HG02938 (cell line): ENCODE results near the gene TSPAN12.
A peak's percentile ranks its signal among the peaks of the same experiment; 100 is the strongest.

ENCODE experiments used
- ATAC-seq: cut with Tn5 transposase; IDR thresholded peaks from one replicate; pipeline ENCODE4 v1.9.1; 2021; ENCODE audit warnings: mild to moderate bottlenecking, moderate library complexity; ENCODE audit not compliant: unreplicated experiment

Gene TSPAN12

DNA sequence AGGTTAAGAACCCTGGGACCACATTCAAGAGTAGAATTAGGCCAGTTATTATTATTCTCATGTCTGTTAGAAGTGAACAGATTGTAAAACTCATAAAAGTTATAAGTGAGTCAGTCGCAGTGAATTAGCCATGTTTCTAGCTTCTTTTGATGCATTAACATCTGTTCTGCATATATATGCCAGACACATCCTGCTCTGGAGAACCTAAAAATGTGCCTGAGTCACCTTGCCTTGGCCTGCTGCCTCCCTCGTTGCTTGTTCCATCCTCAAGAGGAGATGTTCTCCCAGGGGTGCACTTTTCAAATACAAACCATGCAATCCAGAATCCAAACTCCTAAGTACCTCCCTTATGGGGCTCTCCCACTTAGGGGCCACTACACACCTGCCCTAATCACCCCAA is 14.8 kb downstream of the TSPAN12 start:
- no peak for ATAC-seq

DNA sequence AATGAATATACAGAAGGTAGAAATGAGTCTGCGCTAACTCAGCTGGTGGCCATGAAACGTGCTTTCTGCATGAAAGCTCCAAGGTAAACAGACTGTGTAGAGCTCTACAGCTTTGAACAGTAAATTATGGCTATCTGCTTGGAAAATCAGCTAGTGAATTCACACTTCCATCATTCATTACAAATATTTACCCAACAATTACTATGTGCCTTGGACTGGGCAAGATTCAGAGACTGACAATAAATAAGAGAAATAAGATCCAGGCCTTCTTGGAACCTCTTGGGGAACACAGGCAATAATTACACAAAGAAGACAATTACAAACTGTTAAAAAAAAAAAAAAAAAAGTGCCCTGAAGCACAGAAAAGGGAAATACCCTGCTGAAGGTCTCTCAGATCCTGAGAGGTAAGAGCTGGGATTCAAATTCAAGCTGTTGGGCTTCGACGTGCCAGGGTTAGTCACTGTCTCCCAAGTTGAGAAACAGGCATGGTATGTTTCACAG is 15.8 kb downstream of the TSPAN12 start:
- no peak for ATAC-seq

GRCh38 chr7:120841608-120842007 is 16.3 kb downstream of the TSPAN12 start:
- ATAC-seq: no peak

DNA sequence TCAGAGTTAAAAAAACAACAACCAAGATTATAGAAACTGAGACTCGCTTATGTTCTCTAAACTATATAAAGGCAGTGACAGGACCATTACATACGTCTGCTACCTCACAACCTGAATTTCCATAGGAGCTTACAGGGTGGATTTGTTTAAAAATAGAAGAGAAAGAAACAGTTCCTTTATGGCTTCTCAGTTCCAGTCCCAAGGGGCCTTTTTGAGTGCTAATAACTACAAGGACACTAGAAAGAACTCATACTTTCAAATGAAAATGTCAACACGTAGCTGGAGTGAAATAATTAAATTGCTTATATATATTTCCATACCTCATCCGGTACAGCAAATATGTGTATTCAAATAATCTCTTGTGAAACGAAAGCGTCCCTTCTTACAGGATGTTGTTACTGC is 19.7 kb downstream of the TSPAN12 start:
- peak; percentile 69 for ATAC-seq

DNA sequence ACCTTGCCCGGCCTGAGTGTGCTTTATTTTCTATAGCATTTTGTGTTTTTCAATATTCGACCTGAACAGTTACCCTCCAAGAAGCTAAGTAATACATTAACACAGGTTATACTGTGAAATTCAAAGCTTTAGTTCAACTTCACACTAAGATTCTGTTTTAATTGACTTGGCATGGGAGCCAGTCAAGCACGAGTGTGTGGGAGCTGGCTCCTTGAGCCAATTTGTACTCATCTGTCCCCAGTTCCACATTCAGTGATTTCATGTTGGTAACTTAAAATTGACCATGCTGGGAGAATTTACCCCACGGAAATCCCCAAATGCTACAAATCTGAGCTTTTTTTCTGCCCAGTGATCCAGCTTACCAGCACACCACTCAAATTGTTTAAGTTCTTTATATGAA is 20.3 kb downstream of the TSPAN12 start:
- no peak for ATAC-seq

DNA sequence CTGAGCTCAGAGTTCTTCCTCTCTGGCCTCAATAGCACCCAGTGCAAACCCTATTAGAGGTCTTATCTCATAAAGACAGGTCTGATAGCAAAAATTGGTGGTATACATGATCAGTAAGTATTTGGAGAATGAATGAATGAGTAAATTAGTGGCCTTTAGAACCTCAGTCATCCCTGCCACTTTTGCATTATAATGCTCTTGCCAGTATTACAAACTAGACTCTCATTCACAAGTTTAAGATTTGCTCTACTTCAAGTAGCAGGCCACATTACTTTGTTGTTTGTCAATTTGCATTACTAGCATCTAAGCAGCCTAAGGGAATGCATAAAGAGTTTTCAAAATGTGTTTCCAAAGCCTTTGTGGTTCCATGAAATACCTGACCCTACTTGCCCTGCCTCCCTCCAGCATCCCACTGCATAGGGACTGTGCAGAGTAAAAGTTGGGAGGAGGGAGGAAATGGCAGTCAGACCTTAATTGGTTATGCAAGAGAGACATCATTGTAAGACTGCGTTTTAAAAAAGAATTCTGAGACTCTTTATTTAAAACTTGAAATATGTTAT is 21.3 kb downstream of the TSPAN12 start:
- no peak for ATAC-seq

- no peak for ATAC-seq
Observed at GRCh38 chr7:120834726-120835125, 23.2 kb downstream of the TSPAN12 start.

GRCh38 chr7:120833546-120833945 is 24.4 kb downstream of the TSPAN12 start:
- ATAC-seq: no peak

- no peak for ATAC-seq
Observed at GRCh38 chr7:120832803-120833202, 25.1 kb downstream of the TSPAN12 start.

DNA sequence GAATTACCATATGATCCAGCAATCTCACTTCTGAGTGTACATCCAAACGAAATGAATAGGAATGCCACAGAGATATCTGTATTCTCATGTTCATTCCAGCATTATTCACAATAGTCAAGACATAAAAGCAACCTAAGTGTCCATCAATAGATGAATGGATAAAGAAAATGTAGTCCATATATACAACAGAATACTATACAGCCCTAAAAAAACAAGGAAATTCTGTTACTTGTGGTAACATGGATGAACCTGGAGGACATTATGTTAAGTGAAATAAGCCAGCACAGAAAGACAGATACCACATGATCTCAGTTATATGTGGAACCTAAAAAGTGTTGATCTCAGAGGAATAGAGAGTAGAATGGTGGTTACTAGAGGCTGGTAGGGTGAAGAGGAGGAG is 26.7 kb downstream of the TSPAN12 start:
- no peak for ATAC-seq

- no peak for ATAC-seq
Observed at GRCh38 chr7:120829487-120829886, 28.5 kb downstream of the TSPAN12 start.

DNA sequence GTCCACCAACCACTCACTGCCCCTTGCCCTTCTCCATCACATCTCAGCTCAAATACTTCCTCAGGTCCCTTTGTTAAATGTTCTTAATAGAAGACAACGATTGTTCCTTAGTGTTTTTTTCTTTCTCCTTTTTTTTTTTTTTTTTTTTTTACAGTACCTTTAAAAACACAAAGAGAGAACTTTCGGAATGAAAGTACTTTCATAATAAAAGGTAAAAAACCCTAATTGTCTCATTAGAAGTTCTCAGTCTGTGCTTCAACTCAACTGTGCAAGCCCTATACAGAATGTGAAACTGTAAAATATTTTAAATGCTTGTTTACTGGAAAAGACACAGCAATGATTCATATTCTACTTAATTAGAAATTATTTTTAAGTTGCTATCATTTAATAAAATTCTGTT is 29.4 kb downstream of the TSPAN12 start:
- no peak for ATAC-seq

DNA sequence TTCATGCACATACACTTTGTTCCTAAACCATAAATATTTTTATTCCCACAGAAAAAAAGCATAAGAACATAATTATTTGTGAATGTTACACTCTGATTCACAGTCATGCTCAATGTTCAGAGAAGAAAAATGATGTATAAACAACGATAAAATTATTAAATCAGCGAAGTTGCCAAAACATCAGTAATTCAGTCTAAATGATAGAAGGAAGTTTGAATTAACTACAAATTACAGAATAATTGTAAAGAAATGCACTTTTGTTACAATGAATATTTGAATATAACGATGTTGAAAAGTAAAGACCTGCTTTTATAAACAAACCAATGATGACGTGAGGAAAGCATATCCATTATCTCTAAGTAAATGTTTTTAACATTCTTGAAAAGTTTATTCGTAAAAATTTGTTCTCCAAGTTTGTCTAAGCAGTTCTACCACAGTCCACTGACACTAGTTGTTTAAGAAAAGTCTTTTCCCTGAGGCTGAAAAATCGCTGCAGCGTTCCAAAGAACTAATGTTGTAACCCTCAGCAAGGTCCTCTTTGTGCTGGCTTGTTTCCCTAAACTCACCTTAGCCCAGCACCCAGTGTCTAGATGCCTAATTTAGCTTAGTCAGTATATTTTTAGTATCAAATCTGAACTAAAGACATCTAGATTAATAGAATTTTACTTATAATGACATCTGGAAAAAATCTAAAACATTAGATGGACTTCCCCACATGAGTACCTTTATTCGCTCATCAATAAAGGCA is 30.4 kb downstream of the TSPAN12 start:
- no peak for ATAC-seq

- ATAC-seq: no peak
Observed at GRCh38 chr7:120825576-120825975, 32.4 kb downstream of the TSPAN12 start.

DNA sequence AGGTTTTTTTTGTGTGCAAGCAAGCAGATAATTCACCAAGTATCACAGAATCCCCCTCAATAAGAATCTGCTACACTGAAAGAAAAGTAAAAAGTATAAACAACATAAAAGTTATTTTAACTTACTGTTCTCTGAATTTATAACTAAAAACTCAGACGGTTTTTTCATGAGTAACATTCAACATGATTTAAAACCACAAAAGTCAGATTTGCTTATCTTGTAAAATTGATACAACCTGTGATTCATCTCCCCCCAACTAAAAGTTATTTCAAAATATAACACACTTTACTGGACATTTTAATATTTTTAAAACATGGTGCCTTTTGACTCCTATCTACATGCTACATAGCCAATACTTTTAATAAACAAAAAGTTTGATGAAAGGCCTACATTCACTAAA is 32.8 kb downstream of the TSPAN12 start:
- no peak for ATAC-seq

DNA sequence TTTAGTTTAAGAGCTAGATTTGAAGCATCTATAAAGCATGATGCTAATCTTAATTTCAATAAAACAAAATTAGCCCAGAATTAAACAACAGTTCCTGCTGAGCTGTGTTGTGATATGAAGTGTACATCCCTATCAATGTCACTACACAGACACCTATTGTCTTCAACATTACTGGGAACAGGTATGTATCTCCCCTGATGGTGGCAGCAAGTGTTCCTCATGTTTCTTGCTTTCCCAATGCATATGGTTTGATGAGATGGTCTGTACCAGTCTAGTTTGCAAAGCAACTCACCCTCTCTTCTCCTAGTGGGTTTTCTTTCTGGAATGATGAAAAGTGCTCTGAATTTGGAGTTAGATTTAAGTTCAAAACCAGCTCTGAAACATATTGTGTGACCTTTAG is 38.1 kb downstream of the TSPAN12 start:
- no peak for ATAC-seq

- no peak for ATAC-seq
Observed at GRCh38 chr7:120817851-120818250, 40.1 kb downstream of the TSPAN12 start.

GRCh38 chr7:120814253-120814939 is 43.5 kb downstream of the TSPAN12 start:
- no peak for ATAC-seq

- no peak for ATAC-seq
Observed at GRCh38 chr7:120813546-120814252, 44.2 kb downstream of the TSPAN12 start.

DNA sequence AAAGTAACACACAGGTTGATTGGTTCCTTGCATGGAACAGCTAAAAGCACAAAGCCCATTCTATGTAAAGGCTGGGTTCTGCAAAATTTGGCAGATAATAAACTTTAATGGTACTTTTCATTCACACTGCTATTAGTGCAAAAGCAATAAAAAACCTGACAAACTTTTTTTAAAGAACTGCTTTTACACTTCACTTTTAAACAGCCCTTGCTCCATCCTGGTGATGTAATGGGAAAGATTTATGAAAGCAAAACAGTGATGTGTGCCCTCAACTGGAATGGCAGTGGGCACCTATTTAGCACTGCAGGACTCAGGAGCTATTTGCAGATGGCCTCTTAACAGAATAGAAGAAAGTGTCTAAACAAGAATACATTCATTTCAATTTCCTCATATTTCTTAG is 44.9 kb downstream of the TSPAN12 start:
- no peak for ATAC-seq

DNA sequence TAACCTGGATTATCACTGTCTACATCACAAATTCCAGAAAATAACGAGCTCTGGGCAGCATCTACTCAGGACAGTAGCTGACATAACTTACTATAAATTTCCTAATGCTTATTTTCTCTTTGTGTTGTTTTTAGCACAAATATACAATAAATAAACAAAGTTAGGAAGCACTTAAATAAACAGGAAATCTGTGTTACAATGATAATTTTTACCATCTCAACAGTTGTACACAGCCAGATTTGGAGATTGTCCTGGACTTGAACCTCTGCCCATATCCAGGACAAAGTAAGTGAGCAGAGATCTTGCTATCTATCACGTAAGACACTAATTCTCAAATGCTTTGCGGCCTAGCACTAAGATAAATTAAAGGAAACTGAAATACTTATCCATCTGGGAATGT is 48.7 kb downstream of the TSPAN12 start:
- no peak for ATAC-seq
